Stimulated activated CD8-positive, alpha-beta memory T cell treated with anti-CD3 and anti-CD28 coated beads, Interleukin-12 subunit alpha, Interleukin-12 subunit beta, amount 100 ng/mL, for 4 hours (primary cell): ENCODE results near the gene PPM1B.
"Not testable (repeated sequence)": the region's sequence is repeated elsewhere in the genome, so short reads cannot be mapped to it uniquely, and the experiment has no call there.

ENCODE experiments used
- DNase-seq: peaks from one replicate; pipeline ENCODE4 v3.0.0-alpha.2; 2020; ENCODE audit warnings: low read depth

PPM1B gene

DNA sequence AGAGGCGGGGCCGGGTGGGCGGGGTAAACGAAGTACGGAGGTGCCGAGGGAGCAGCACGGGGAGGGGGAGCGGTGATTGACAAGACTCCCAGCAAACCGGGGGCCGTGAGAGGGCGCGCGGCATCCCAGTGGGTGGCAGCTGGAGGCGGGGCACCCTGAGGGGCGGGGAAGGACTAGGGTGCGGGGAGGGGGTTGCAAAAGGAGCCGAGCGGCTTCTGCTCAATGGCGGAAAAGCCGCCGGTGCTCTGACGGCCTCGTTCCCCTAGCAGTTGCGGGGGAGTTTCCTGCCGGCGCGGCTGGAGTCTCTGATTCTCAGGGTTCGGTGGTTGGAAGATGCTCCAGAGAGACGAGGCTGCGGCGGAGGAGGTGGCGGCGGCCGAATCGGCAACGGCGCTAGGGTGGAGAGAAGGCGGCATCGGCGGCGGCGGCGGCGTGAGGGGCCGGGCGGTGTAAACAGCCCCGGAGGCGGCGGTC, at the start of gene PPM1B:
Gene PPM1B, plus strand, starts transcription at position 195 of the 474 bp plus-strand sequence. CDS start 32,325 bp downstream, outside the sequence.
- peak; percentile 99 for DNase-seq

DNA sequence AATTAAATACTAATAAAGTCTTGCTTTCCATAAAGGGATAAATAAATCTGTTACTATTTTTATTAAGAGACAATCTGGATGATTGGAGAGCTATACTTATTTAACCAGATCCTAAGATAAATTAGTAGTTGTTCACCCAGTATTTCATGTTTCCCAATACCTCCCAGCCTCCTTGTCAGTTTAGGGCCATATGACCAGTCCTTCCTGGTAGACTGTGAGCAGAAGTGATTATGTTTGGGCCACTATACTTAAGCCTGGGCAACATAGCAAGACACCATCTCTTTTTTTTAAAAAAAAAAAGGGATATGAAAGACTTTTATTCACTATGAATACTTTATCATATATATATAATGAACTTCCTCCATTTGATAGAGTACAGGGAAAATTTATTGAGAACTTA, 48.8 kb upstream of the PPM1B start:
- DNase-seq: no peak

DNA sequence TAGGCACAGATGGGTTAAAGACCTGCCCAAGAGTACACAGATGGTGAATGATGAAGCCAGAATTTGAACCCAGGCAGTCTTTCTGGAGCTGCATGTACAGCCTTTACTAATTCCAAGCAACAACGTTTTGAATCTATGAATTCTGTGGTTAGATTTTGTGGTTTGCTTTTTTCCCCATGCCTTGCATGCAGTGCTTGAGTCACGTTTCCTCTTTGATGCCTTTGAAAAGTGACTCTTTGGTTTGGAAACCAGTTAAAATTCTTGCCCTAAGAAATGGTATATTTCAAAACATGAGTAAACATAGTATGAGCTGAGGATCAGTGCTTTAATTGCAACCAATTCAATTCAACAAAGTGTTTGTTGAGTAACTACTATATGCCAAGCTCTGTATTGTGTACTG, 48.2 kb upstream of the PPM1B start:
- DNase-seq: no peak

DNA sequence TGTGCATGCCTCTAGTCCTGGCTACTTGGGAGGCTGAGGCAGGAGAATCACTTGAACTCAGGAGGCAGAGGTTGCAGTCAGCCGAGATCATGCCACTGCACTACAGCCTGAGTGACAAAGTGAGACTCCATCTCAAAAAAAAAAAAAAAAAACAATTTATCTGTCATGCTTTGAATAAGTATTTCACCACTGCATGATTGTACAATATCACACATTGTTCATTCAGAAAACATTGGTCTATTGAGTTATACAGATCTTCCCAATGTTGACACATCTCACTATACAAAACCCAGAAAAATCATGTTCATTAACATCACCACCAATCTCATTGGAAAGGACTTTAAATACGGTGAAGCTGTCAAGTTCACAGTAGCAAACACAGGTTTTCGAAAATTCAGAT, 46.8 kb upstream of the PPM1B start:
- DNase-seq: no peak

DNA sequence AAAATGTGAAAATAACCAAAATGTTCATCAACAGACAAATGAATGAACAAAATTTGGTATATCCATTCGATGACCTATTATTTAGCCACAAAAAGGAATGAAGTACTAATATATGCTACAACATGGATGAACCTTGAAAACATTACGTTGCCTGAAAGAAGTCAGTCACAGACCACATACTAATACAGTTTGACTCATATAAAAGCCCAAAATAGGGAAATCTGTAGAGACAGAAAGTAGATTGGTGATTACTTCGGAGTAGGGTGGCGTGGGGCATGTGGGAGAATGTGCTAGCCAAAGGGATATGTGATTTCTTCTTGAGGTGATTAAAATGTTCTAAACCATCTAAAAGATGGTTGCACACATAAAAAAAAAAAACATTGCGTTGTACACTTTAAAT, 44.2 kb upstream of the PPM1B start:
- DNase-seq: no peak

DNA sequence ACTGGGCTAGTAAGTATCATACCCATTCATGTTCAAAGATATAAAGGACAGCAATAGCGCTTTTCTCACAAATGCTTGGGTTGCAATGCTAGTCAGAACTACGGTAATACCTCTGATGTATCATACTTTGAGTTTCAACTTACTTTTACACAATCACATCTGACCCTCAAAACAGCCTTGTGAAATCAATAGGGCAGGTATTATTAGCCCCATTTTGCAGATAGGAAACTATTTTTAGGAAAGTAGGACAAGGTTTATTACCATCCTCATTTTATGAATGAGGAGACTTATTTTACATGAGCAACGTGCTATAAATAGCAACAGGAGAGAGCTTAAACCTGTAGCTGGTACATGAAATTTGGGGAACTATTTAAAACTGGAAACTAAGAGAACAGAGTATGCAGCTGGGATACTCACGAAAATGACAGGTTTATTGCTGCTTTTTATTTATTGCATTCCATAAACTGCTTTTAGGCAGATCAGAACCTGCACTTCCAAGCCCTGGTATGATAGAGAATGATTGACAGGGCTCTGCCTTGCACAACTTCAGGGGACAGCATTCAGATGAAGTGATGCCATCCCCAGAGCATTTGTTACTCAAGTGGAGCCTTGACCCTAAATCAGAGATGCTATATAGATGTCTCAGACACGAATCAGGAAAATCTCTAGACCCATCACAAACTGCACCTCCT, 42.4 kb upstream of the PPM1B start:
- DNase-seq: no peak

DNA sequence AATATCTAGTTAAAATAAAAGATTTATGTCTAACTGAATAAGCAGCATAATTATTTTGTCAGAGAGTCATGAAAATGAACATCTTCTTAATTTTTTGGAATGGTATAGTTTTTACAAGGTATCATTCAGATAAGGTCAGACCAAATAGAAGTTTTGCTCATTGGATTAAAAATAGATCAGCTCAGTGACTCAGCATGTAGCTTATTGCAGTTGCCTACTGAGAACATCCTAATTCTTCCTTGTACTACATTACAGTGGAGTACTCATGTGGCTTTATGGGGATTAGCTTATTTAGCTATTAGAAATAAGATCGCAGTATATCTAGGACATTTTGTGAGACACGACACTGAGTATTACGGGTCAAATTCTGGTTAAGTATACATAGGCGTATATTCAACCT, 38.2 kb upstream of the PPM1B start:
- DNase-seq: no peak

DNA sequence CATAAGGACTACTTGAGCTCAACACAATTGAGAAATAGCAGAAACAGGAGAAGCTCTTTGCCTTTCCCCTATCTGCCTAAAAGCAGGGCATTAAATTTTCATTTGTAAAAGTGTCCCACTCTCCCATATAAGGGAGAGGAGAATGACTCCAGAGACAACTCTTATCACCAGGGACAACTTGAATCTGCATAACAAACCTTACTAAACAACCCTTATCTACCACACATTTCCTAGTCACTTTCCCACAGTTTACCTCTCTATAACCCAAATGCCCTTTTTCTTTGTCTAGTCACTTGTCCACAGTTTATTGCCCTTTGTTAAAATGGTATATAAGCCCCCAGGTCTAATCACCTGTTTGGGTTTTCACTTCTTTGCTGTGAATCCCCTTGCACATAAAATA, 37.5 kb upstream of the PPM1B start:
- no peak for DNase-seq

DNA sequence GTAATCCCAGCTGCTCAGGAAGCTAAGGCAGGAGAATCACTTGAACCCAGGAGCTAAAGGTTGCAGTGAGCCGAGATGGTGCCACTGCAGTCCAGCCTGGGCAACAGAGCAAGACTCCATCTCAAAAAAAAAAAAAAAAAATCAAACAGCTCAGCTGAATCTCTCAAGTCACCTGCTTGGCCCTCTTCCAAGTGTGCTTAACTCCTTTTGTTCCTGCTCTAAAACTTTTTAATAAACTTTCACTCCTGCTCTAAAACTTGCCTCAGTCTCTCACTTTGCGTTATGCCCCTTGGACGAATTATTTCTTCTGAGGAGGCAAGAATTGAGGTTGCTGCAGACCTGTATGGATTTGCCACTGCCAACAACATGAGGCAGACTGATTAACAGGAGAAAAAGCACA, 35.1 kb upstream of the PPM1B start:
- not testable (repeated sequence) for DNase-seq

DNA sequence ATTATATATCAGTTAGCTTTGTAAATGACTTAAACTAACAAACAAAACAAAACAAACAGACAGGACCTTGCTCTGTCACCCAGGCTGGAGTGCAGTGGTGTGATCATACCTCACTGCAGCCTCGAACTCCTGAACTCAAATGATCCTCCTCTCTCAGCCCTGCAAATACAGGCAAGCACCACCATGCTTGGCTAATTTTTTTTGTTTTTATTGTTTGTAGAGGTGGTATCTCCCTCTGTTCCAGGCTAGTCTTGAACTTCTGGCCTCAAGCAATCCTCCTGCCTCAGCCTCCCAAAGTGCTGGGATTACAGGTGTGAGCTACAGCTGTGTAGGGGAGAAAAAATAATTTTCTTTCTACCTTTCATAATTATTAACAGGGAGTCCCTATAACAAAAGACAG, 33.8 kb upstream of the PPM1B start:
- DNase-seq: no peak

DNA sequence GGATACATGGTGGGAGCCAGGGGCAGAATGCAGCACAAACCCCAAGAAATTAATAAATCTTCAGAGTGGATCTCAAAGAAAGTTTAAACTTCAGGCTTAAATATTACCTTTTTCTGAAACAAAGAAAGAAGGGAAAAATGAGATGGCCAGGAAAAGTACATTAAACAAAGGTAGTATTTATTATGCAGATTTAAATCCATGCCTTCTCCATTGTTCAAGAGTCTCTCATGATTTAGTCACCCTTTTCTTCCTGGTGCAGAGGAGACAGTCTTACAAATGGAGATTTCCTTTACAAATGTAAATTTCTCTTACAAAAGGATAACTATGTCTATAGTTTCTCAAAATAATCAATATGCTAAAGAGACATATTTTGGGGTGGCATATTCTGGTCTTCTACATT, 33.4 kb upstream of the PPM1B start:
- DNase-seq: no peak

DNA sequence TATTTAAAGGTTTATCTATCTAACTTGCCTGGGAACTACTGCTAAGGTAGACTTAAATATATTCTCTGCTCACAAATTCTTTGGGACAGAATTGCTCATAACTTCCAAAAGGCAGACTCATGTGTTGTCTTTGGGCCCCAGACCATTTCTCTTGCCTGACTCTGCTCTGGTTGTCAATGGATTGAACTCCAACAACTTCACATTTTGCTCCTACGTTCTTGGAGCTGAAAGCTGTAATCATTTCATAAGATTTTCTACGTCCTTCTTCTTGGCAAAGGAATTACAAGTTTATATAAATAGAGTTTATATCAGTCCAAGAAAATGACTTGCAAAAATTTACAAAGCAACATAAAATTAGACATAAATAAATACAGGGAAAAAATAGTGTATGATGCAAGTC, 32.9 kb upstream of the PPM1B start:
- no peak for DNase-seq

DNA sequence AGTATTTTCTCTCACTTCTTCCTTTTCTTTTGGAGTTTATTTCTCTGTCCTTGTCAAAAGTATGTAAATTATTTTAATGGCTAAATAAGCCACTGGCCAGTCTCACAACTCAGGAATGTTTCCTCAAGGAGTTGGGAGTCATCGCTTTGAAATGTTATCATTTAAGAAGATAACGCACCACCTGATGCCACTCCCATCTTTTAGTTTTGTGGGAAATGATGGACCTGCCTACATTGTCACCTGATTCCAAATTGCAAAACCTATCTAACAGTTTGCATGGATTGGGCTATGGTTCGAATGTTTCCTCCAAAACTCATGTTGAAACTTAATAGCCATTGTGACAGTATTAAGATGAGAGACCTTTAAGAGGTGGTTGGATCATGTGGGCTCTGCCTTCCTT, 32.4 kb upstream of the PPM1B start:
- DNase-seq: no peak

DNA sequence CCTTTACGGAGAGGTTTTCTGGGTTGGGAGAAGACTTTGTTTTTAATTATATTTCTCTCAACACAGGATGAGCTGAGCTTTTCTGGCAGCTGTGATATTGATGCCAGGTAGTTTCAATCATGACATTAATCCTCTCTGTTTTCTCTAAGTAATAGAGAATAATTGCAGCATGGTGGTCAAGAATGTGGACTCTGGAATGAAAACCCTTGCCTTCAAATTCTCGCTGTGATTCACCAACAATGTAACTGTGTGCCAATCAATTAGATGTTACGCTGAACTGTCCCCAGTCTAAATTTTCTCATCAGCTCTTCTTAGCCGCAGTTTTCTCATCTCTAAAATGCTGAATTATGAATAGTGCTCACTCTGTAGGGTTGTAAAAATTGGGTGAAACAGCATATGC, 31.6 kb upstream of the PPM1B start:
- DNase-seq: no peak

DNA sequence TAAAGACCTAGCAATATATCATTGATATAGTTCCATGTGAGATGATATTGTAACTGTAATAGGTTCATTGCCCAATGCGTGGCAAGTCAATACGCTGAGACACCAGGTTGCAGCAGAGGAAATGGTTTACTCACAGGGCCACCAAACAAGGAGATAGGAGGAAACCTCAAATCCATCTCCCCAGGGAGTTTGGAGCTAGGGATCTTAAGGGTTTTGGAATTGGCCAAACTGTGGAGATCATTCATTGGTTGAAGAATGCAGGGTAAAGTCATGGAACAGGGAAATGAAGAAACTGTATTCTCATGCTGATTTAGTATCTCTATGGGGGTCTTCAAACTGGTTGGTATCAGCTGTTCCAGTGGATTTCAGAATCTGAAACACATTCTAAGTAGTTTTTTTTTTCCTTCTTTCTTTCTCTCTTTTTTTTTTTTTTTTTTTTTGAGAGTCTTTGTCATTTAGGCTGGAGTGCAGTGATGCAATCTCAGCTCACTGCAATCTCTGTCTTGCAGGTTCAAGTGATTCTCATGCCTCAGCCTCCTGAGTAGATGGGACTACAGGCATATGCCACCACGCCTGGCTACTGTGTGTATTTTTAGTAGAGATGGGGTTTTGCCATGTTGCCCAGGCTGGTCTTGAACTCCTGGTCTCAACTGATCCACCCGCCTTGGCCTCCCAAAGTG, 30.7 kb upstream of the PPM1B start:
- no peak for DNase-seq

DNA sequence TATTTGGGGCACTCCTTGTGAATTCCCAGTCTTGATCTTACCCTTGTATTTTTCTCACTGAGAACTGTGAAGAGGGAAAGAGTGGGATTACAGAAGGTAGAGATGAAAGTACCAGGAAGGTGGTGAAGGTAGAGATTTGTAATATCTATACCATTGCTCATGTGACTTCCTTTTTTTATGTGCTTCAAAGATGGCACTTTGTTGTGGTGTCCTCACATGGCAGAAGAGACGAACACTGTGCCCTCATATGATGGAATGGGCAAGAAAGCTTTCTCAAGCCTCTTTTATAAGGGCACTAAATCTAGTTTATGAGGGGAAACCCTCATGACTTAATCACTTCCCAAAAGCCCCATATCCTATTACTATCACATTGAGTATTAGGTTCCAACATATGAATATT, 28.9 kb upstream of the PPM1B start:
- DNase-seq: no peak

DNA sequence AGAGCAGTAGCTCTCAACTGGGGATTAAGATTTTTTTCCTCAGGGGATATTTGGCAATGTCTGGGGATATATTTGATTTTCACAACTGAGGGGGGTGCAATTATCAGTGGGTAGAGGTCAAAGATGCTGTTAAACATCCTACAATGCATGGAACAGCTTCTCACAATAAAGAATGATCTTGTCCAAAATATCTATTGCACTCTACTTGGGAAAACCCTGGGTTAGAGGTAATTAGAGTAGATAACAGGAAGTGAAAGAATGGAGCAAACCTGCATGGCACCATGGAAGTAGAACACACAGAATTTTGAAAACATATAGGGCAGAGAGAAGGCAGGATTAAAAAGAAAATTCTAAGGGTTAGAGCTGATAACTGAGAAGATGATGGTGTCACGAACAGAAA, 26.4 kb upstream of the PPM1B start:
- DNase-seq: no peak

DNA sequence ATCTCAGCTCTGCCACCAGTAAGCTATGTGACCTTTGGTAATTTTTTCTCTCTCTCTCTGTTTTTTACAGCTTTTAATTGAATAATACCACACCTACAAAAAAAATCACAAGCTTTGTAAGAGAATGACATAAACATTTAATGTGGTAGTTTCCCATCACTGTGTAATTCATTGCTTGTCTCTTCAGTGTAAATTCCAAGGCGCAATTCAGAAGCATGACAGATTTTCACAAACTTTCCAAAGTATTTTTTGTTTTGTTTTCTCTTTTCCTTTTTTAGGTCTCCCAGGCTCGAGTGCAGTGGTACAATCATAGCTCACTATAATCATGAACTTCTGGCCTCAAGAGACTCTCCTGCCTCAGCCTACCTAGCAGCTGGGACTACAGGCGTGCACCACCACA, 25.0 kb upstream of the PPM1B start:
- no peak for DNase-seq

DNA sequence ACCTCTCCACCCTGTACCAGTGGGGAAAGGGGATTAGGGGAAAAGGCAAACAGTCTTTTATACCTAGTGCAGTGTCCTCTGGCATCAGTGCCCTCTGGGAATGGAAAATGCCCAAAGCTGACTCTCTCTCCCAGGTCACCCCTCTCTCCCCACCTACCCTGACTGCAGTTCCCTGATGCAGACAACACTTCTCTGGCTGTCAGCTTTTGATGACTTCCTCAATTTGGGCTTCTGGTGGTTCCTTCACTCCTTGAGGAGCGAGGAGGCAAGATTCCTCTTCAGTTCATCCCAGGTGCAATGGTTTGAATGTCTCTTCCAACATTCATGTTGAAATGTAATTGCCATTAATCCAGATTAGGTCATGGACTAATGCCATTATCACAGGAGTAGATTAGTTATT, 19.7 kb upstream of the PPM1B start:
- no peak for DNase-seq

DNA sequence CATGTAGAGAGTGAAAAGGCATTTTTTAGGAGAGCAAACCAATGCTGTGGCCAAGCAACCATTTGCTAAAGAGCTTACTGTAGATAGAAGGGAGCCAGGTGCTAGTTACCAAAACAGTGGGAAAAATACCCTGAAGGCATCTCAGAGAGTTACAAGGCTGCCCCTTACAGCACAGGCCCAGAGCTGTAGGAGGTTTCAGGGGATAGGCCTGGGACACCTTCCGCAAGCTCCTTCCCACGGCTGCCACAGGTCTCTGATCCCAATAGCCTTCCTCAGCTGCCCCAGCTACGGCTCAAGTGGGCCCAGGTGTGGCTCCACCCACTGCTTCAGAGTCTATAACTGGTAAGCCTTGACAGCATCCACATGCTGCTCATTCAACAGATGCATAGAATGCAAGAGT, 18.2 kb upstream of the PPM1B start:
- DNase-seq: no peak

DNA sequence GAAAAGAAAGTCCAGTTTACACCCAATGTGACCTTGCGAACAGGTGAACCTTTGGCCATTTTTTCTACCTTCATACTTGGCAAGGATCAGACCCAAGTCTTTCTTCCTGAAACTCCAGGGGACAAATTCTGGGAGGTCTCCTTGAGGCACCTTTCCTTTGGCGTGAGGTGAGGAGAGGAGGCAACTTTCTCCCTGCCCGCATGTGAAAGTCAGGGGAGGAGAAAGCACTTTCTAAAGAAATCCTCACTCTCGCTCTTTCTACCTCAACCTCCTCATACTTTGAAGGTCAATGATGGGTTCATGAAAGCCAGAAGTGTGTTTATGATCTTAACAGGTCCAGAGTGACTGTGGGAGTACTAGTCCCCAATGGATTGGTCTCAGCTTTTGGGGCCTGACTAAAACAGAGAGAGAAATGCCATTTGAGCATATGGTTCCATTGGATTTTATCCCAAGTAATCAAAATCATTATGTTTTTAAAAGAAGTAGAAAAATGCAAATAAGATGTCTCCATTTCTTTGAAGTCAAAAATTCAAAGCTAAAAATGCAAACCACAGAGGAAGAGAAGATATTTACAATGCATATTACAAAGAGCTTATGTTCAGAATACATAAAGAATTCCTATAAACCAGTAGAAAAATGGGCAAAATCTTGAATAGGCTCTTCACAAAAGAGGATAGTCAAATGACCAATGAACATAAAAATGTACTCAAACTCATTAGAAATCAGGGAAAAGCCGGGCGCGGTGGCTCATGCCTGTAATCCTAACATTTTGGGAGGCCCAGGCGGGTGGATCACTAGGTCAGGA, 15.6 kb upstream of the PPM1B start:
- DNase-seq: no peak

DNA sequence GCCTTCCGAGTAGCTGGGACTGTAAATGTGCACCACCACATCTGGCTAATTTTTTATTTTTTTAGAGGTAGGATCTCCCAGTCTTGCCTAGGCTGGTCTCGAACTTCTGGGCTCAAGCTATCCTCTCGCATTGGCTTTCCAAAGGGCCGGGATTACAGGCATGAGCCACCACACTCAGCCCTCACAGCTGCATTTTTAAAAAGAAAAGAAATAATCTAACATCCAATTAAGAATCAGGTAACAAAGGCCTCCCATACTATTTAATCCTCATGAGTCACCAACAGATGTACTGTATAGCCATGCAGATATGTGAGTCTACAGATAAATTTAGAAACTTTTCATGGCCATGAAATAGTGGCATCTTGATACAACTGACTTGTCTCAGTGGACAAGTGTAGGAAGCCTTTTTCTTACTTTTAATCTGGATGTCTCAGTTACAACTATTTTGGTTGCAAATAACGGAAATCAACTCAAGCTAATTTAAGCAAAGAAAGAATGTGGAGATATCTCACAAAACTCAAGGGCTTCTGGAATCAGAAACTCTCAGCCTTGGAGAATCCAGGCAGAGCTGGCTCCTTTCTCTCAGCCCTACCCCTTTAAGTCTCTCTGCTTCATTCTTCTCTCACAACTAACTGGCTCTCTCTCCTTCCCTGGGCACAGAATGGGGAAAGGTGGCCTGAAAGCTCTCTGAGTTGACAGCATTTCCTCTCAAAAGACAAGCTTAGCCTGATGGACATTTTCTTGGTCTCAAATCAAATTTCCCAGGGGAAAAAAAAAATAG, 12.8 kb upstream of the PPM1B start:
- DNase-seq: no peak
